NK-92 treated with Interleukin-12 subunit alpha and Interleukin-12 subunit beta, amount 100 ng/mL, for 24 hours (cell line): Measurements from ENCODE around the gene PRKN.
"Not testable (repeated sequence)": the region's sequence is repeated elsewhere in the genome, so short reads cannot be mapped to it uniquely, and the experiment has no call there.

Source experiments
- DNase-seq: peaks from one replicate; lab custom pipeline; 2025; lab: John Stamatoyannopoulos, UW

PRKN gene

GRCh38 chr6:162710936-162711335 lies 16.6 kb downstream of the PRKN start:
- DNase-seq = no peak

GRCh38 chr6:162710419-162710818 lies 17.1 kb downstream of the PRKN start:
- DNase-seq = no peak

- DNase-seq = no peak
These were observed 18.1 kb downstream of the PRKN start for GRCh38 chr6:162709431-162709830.

- no peak for DNase-seq
These were observed 18.6 kb downstream of the PRKN start for GRCh38 chr6:162708971-162709370.

GRCh38 chr6:162706232-162706631 lies 21.3 kb downstream of the PRKN start:
- no peak for DNase-seq

- DNase-seq = no peak
These were observed 21.8 kb downstream of the PRKN start for GRCh38 chr6:162705736-162706135.

GRCh38 chr6:162704001-162704400 lies 23.6 kb downstream of the PRKN start:
- DNase-seq = no peak

GRCh38 chr6:162702446-162702845 lies 25.1 kb downstream of the PRKN start:
- no peak for DNase-seq

GRCh38 chr6:162701551-162701950 lies 26.0 kb downstream of the PRKN start:
- no peak for DNase-seq

GRCh38 chr6:162700966-162701365 lies 26.6 kb downstream of the PRKN start:
- no peak for DNase-seq

- DNase-seq = no peak
These were observed 27.6 kb downstream of the PRKN start for GRCh38 chr6:162699961-162700360.

- no peak for DNase-seq
These were observed 29.1 kb downstream of the PRKN start for GRCh38 chr6:162698440-162698839.

- DNase-seq = no peak
These were observed 29.6 kb downstream of the PRKN start for GRCh38 chr6:162697872-162698403.

- no peak for DNase-seq
These were observed 37.4 kb downstream of the PRKN start for GRCh38 chr6:162690158-162690557.

- DNase-seq = no peak
These were observed 38.7 kb downstream of the PRKN start for GRCh38 chr6:162688751-162689345.

GRCh38 chr6:162685586-162685985 lies 42.0 kb downstream of the PRKN start:
- DNase-seq = no peak

- DNase-seq = no peak
These were observed 42.6 kb downstream of the PRKN start for GRCh38 chr6:162684961-162685360.

- DNase-seq = no peak
These were observed 43.5 kb downstream of the PRKN start for GRCh38 chr6:162684052-162684451.

GRCh38 chr6:162683135-162683534 lies 44.4 kb downstream of the PRKN start:
- DNase-seq = no peak

- no peak for DNase-seq
These were observed 46.1 kb downstream of the PRKN start for GRCh38 chr6:162681447-162681846.

GRCh38 chr6:162680871-162681270 lies 46.7 kb downstream of the PRKN start:
- DNase-seq = no peak

- no peak for DNase-seq
These were observed 47.2 kb downstream of the PRKN start for GRCh38 chr6:162680367-162680766.

GRCh38 chr6:162679681-162680080 lies 47.9 kb downstream of the PRKN start:
- no peak for DNase-seq

GRCh38 chr6:162678896-162679295 lies 48.7 kb downstream of the PRKN start:
- DNase-seq = not testable (repeated sequence)
